GM18907 (cell line): ENCODE measurements around the gene FAM120C.

Experiments used
- ATAC-seq: cut with Tn5 transposase; IDR thresholded peaks from one replicate; pipeline ENCODE4 v1.9.1; 2021; ENCODE audit warnings: mild to moderate bottlenecking, moderate library complexity; ENCODE audit not compliant: unreplicated experiment

Gene FAM120C

GRCh38 chrX:54043056-54043455 is 140.0 kb downstream of the FAM120C start:
- no peak for ATAC-seq

GRCh38 chrX:54042609-54043021 is 140.4 kb downstream of the FAM120C start:
- ATAC-seq, result no peak

GRCh38 chrX:54030329-54030728 is 152.7 kb downstream of the FAM120C start:
- no peak for ATAC-seq

GRCh38 chrX:54029529-54030143 is 153.4 kb downstream of the FAM120C start:
- ATAC-seq, result no peak

- ATAC-seq, result no peak
These were observed 158.7 kb downstream of the FAM120C start for GRCh38 chrX:54024350-54024749.
